Measurements from ENCODE around the gene OBP2A.

GRCh38 chr9:135526089-135526729 is 19.7 kb upstream of the OBP2A start:
- TF ChIP-seq, protein P1, sequence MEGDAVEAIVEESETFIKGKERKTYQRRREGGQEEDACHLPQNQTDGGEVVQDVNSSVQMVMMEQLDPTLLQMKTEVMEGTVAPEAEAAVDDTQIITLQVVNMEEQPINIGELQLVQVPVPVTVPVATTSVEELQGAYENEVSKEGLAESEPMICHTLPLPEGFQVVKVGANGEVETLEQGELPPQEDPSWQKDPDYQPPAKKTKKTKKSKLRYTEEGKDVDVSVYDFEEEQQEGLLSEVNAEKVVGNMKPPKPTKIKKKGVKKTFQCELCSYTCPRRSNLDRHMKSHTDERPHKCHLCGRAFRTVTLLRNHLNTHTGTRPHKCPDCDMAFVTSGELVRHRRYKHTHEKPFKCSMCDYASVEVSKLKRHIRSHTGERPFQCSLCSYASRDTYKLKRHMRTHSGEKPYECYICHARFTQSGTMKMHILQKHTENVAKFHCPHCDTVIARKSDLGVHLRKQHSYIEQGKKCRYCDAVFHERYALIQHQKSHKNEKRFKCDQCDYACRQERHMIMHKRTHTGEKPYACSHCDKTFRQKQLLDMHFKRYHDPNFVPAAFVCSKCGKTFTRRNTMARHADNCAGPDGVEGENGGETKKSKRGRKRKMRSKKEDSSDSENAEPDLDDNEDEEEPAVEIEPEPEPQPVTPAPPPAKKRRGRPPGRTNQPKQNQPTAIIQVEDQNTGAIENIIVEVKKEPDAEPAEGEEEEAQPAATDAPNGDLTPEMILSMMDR (IDR thresholded peaks at IDR 0.05), result no peak
- no peak for TF ChIP-seq EZH2 (IDR thresholded peaks at IDR 0.05; ENCODE audit: borderline replicate concordance, insufficient read depth, low read depth, low read length, poor library complexity, severe bottlenecking)
